Measurements from ENCODE around the gene PACS2.

DNA sequence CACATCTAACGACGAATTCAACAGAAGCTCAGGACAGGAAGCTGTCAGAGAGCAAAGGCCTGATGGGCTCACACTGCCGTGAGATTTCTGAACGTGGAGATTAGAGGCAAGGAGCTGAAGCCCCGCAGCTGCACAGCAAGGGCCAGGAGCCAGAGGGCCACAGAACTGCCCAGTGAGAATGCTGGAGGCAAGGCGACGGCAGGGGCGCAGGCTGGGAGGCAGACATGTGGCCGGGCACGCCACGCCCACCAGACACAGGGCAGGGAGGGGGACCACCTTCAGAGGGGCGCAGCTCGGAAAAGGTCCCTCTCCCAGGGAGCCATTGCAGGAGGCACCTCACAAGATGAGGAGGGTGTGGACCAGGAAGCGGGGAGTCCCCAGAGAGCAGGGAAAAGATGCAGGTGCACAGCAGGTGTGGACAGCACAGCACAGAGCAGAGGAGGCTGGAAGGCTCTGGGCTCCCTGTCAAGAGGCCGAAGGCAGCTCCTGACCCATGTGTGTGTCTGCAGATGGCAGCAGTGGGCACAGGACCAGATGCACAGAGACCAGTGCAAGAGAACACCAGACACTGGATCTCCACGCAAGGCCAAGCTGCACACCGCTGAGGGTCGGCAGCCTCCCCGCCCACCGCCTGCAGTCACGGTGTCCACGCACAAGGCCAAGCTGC is 43.2 kb upstream of the PACS2 start:
- TF ChIP-seq SIN3A (IDR thresholded peaks at IDR 0.05; ENCODE audit: borderline replicate concordance, low read depth, low read length): no peak
- no peak for TF ChIP-seq GABPA (IDR thresholded peaks at IDR 0.05; ENCODE audit: low read depth)
- TF ChIP-seq, protein P1, sequence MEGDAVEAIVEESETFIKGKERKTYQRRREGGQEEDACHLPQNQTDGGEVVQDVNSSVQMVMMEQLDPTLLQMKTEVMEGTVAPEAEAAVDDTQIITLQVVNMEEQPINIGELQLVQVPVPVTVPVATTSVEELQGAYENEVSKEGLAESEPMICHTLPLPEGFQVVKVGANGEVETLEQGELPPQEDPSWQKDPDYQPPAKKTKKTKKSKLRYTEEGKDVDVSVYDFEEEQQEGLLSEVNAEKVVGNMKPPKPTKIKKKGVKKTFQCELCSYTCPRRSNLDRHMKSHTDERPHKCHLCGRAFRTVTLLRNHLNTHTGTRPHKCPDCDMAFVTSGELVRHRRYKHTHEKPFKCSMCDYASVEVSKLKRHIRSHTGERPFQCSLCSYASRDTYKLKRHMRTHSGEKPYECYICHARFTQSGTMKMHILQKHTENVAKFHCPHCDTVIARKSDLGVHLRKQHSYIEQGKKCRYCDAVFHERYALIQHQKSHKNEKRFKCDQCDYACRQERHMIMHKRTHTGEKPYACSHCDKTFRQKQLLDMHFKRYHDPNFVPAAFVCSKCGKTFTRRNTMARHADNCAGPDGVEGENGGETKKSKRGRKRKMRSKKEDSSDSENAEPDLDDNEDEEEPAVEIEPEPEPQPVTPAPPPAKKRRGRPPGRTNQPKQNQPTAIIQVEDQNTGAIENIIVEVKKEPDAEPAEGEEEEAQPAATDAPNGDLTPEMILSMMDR (IDR thresholded peaks at IDR 0.05): no peak
- TF ChIP-seq RAD21 (IDR thresholded peaks at IDR 0.05; ENCODE audit: low read length): peak; percentile 50
- no peak for TF ChIP-seq EZH2phosphoT487 (IDR thresholded peaks at IDR 0.05; ENCODE audit: borderline replicate concordance, low read depth)
- no peak for TF ChIP-seq POLR2AphosphoS5 (IDR thresholded peaks at IDR 0.05; ENCODE audit: low read depth, low read length)
- no peak for TF ChIP-seq NFIC (IDR thresholded peaks at IDR 0.05; ENCODE audit: borderline replicate concordance)
- TF ChIP-seq, protein P2, sequence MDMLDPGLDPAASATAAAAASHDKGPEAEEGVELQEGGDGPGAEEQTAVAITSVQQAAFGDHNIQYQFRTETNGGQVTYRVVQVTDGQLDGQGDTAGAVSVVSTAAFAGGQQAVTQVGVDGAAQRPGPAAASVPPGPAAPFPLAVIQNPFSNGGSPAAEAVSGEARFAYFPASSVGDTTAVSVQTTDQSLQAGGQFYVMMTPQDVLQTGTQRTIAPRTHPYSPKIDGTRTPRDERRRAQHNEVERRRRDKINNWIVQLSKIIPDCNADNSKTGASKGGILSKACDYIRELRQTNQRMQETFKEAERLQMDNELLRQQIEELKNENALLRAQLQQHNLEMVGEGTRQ (IDR thresholded peaks at IDR 0.05; ENCODE audit: borderline replicate concordance, low read depth, low read length): no peak
- no peak for TF ChIP-seq TCF12 (IDR thresholded peaks at IDR 0.05)
- no peak for TF ChIP-seq RCOR1 (IDR thresholded peaks at IDR 0.05; ENCODE audit: low read length)

All from SK-N-SH (cell line).